ENCODE measurements around the gene RERE.

DNA sequence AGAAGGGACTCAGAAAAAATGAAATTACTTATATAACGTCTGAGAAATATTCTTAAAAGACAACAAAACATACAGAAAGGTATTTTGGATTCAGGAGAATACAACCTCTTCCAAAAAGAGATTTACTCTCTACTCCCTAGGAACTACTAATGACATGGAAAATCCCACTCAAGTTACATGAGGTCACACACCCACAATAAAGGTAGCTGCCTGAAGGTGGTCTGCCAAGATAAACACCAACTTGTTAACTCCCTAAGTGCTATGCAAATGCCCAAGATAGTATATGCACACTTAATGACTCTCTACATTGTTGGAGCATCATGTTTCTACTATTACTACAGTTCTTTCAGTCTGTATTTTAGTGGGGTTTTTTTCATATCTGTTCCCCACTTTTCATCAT, 26.5 kb downstream of the RERE start:
- no peak for TF ChIP-seq JUND (IDR thresholded peaks at IDR 0.05)
- TF ChIP-seq, protein P1, sequence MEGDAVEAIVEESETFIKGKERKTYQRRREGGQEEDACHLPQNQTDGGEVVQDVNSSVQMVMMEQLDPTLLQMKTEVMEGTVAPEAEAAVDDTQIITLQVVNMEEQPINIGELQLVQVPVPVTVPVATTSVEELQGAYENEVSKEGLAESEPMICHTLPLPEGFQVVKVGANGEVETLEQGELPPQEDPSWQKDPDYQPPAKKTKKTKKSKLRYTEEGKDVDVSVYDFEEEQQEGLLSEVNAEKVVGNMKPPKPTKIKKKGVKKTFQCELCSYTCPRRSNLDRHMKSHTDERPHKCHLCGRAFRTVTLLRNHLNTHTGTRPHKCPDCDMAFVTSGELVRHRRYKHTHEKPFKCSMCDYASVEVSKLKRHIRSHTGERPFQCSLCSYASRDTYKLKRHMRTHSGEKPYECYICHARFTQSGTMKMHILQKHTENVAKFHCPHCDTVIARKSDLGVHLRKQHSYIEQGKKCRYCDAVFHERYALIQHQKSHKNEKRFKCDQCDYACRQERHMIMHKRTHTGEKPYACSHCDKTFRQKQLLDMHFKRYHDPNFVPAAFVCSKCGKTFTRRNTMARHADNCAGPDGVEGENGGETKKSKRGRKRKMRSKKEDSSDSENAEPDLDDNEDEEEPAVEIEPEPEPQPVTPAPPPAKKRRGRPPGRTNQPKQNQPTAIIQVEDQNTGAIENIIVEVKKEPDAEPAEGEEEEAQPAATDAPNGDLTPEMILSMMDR (IDR thresholded peaks at IDR 0.05) = no peak
- no peak for TF ChIP-seq YY1 (IDR thresholded peaks at IDR 0.05; ENCODE audit: low read depth)
- TF ChIP-seq POLR2AphosphoS5 (IDR thresholded peaks at IDR 0.05; ENCODE audit: low read depth, low read length) = no peak
- TF ChIP-seq CHD2 (IDR thresholded peaks at IDR 0.05; ENCODE audit: low read length, partially characterized antibody) = no peak
- no peak for TF ChIP-seq SIN3A (IDR thresholded peaks at IDR 0.05; ENCODE audit: borderline replicate concordance, low read depth, low read length)
- TF ChIP-seq MAX (IDR thresholded peaks at IDR 0.05; ENCODE audit: low read depth) = no peak
- TF ChIP-seq, protein P2, sequence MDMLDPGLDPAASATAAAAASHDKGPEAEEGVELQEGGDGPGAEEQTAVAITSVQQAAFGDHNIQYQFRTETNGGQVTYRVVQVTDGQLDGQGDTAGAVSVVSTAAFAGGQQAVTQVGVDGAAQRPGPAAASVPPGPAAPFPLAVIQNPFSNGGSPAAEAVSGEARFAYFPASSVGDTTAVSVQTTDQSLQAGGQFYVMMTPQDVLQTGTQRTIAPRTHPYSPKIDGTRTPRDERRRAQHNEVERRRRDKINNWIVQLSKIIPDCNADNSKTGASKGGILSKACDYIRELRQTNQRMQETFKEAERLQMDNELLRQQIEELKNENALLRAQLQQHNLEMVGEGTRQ (IDR thresholded peaks at IDR 0.05; ENCODE audit: borderline replicate concordance, low read depth, low read length) = no peak
- TF ChIP-seq EZH2phosphoT487 (IDR thresholded peaks at IDR 0.05; ENCODE audit: borderline replicate concordance, low read depth) = no peak

Data from SK-N-SH (cell line).